Brain microvascular endothelial cell (primary cell): ENCODE measurements around the gene MITF.

ENCODE experiments used
- DNase-seq: peaks from one replicate; pipeline ENCODE4 v3.0.0-alpha.2; 2020
- H3K27ac ChIP-seq: fragments of 250-450 bp; sonication (Bioruptor Pico); 2 replicates; pipeline ENCODE4 v1.5.1; 2020; ENCODE audit warnings: mild to moderate bottlenecking, moderate library complexity
- H3K27me3 ChIP-seq: fragments of 250-450 bp; sonication (Bioruptor Pico); replicated peaks from 2 replicates; pipeline ENCODE4 v1.5.1; 2020; ENCODE audit warnings: mild to moderate bottlenecking
- H3K36me3 ChIP-seq: fragments of 250-450 bp; sonication (Bioruptor Pico); replicated peaks from 2 replicates; pipeline ENCODE4 v1.5.1; 2020; ENCODE audit warnings: mild to moderate bottlenecking
- H3K4me3 ChIP-seq: 2 replicates; pipeline ENCODE4 v1.5.1; 2011; ENCODE audit warnings: low read depth, mild to moderate bottlenecking, control low read depth, low read length, moderate library complexity
- in situ Hi-C: cut with HindIII; loops from 2 replicates; pipeline ENCODE4 v1.10.0; 2017; ENCODE audit warnings: low sequenced_read_pairs, low pct_ligation_motif_present
- TF ChIP-seq, protein P1 (sequence below): IDR thresholded peaks from 2 replicates; pipeline ENCODE4 v1.5.1; 2011; ENCODE audit warnings: low read depth, mild to moderate bottlenecking, moderate library complexity, low read length, control low read depth, inconsistent platforms; ENCODE audit errors: missing control alignments

Gene MITF

DNA sequence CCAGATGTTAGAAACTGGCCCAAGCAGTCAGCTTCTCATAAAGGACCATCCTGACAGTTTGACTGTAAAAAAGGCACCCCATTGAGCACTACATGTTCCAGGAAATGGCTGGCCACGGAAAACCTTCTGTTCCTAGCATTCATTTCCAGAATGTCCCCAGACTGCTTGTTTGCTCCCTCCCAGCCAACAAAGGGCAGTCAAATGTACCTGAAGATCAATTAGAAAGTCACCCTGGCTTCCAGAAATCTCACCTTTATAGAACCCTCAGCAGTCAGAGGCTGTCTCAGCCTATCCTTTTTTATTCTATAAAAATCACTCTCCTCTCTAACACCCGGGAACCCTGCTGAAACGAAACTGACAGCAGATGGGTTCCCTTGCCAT is 259.5 kb downstream of the MITF start:
- Histone ChIP-seq H3K4me3 (peak overlapping the region; percentile 42), H3K27ac (peak overlapping the region; percentile 67), H3K36me3 (no peaks in the 10 kb centered on the region), H3K27me3 (no peaks in the 10 kb centered on the region)
- TF ChIP-seq, protein P1, sequence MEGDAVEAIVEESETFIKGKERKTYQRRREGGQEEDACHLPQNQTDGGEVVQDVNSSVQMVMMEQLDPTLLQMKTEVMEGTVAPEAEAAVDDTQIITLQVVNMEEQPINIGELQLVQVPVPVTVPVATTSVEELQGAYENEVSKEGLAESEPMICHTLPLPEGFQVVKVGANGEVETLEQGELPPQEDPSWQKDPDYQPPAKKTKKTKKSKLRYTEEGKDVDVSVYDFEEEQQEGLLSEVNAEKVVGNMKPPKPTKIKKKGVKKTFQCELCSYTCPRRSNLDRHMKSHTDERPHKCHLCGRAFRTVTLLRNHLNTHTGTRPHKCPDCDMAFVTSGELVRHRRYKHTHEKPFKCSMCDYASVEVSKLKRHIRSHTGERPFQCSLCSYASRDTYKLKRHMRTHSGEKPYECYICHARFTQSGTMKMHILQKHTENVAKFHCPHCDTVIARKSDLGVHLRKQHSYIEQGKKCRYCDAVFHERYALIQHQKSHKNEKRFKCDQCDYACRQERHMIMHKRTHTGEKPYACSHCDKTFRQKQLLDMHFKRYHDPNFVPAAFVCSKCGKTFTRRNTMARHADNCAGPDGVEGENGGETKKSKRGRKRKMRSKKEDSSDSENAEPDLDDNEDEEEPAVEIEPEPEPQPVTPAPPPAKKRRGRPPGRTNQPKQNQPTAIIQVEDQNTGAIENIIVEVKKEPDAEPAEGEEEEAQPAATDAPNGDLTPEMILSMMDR, result no peak
- in situ Hi-C loops, result no loop called here
- DNase-seq, result no peak

DNA sequence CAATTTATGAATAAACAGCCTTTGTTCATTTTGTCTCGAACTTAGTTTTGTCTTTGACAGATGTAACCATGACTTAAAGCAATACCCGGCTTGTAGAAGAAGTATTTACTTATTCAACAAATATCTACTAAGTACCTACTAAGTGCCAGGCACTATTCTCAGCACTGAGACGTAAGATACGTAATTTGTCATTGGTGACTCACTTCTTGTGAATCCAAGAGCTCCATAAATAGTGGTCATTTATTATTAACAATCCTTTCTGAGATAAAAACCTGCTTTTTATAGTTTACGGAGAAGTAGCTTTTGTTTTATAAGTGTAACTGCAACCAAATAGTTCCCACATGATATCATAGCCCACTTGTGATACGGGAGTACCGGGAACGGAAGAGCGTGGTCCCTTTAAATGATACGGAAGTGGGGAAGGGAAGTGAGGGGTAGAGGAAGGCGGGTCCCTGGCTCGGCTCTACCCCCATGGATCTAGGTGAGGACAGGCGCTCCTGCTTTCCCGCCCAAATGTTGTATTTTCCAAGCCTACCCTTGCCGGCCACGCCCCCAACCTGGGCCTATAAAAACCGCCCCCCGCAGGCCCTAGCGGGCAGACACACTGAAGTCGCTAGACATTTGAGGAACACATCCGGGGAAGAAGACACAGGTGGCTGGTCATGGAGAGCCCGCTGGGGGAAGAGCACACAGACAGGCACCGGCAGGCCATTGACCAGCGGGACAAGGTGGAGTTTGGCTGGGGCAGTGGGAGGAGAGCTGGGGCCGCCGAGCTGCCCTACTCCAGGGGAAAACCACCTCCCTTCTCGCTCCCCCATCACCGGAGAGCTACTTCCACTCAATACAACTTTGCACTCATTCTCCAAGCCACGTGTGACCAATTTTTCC is 260.1 kb downstream of the MITF start, which contains the start of gene SAMMSON:
SAMMSON (plus strand) TSS at position 594 of the 888 bp plus-strand sequence.
- DNase-seq, result peak; percentile 39
- TF ChIP-seq, protein P1, result no peak
- peak within 1 kb of the TSS; percentile 67 for H3K27ac ChIP-seq
- in situ Hi-C loops, result no loop called here
- H3K36me3 ChIP-seq, result no peaks in the 10 kb centered on the region
- no peaks in the 10 kb centered on the region for H3K27me3 ChIP-seq
- H3K4me3 ChIP-seq, result peak within 1 kb of the TSS; percentile 42

DNA sequence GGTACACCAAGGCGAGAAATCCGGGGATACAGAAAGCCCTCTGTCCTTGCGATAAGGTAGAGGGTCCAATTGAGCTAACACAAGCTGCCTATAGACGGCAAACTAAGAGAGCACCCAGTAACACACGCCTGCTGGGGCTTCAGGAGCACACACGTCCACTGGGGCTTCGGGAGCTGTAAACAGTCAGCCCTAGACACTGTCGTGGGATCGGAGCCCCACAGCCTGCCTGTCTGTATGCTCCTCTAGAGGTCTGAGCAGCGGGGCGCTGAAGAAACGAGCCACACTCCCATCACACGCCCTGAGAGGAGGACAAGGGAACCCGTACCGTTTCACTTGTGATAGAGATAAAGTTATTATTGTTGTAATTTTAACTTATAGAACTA is 260.8 kb downstream of the MITF start:
- Histone ChIP-seq H3K36me3 (no peaks in the 10 kb centered on the region), H3K4me3 (no peak overlapping the region), H3K27ac (no peak overlapping the region), H3K27me3 (no peaks in the 10 kb centered on the region)
- TF ChIP-seq, protein P1, result no peak
- DNase-seq, result no peak
- in situ Hi-C loops, result no loop called here

DNA sequence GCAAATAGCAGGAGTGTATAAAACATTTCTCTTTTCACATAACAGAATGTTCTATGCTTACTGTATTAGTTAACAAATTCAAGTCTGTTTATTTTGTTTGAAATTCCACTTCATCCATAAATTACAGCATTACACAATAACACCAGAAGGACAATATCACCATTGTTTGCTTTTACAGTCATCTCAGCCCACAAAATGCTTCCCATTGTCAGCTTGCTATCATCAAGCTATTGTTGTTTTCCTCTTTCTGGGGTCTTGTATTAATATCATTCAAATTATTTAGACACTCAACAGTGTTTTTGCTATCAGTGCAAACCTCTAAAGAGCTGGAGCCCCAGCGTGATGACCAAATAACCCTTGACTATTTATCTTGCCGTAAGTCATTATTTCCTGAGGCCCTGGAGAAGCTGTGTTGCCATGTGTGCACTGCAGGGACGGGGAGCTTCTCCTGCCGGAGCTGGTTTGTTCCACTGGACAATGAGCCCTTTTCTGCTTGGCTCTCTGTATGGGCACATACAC is 261.4 kb downstream of the MITF start:
- H3K27ac ChIP-seq, result no peak overlapping the region
- H3K27me3 ChIP-seq, result no peaks in the 10 kb centered on the region
- no peak for DNase-seq
- H3K4me3 ChIP-seq, result no peak overlapping the region
- in situ Hi-C loops, result no loop called here
- TF ChIP-seq, protein P1, result no peak
- no peaks in the 10 kb centered on the region for H3K36me3 ChIP-seq

DNA sequence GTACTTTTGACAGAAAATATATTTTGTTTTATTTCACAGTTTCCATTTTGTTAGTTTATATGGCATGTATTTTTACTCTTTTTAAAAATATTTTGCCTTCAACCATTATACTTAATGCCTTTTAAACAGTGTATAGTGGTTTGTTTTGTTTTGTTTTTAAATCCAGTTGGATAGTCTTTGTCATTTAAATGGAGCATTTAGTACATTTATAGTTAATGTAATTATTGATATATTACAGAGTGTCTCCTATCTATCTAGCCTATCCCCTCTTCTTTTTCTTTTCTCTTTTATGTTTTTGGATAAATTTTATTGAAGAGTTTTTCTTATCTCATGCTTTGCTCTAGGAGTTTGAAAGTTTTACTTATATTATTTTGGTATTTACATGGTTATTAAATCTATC is 263.9 kb downstream of the MITF start:
- no peaks in the 10 kb centered on the region for H3K27me3 ChIP-seq
- TF ChIP-seq, protein P1, result no peak
- H3K27ac ChIP-seq, result no peak overlapping the region
- in situ Hi-C loops, result no loop called here
- H3K4me3 ChIP-seq, result no peak overlapping the region
- no peak for DNase-seq
- no peaks in the 10 kb centered on the region for H3K36me3 ChIP-seq
